Coronary artery (tissue), 2 donors: Measurements from ENCODE around the gene PTRHD1.
A peak's percentile ranks its signal among the peaks of the same experiment; 100 is the strongest.

Source experiments
- DNase-seq: peaks from one replicate; pipeline ENCODE4 v3.0.0-alpha.2; 2017; ENCODE audit warnings: low spot score
- H3K27ac ChIP-seq, 2 donors: fragments of 200-600 bp; sonication (generic); one replicate each; pipeline ENCODE4 v1.5.1; 2016 to 2019
- H3K4me3 ChIP-seq: fragments of 200-600 bp; sonication (generic); 2 replicates; pipeline ENCODE4 v1.5.1; 2016; ENCODE audit warnings: mild to moderate bottlenecking, moderate library complexity
- TF ChIP-seq, protein P1 (sequence below): fragments of 200-600 bp; sonication (generic); IDR thresholded peaks from one replicate; pipeline ENCODE4 v1.5.1; 2019; ENCODE audit warnings: antibody characterized with exemption

Gene PTRHD1

DNA sequence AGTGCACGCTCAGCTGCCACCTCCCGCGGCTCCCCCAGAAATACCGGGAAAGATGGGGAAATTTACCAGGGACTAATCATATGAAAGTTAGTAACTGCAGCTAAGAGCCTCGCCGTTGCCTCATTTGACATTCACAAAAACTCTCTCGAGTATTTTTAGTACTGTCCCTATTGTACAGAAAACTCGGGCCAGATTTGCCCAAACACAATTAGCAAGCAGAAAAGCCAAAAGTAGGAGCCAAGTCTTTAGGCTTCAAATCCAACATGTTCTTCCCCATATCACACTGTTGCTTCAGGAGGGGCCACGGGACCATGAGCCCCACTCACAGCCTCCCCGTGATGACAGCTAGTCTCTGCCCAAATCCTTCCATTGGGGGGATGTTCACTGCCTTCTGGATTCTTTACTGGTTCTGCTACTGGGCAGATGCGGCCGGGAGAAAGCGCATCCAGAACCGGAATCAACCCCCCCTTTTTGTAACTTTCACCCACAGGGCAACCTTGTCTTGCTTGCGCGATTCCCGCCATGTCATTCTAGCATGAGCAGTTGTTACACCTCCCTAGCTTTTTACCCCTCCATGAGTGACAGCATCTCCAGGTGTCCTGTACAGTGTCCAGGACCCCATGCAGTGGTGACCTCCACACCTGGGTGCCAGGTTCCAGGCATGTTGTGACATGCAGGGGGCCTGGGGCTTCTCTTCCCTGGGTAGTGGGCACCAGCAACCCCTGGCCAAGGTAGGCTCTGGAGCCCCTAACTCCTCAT is 35.2 kb upstream of the PTRHD1 start:
- H3K4me3 ChIP-seq = no peak overlapping the region

DNA sequence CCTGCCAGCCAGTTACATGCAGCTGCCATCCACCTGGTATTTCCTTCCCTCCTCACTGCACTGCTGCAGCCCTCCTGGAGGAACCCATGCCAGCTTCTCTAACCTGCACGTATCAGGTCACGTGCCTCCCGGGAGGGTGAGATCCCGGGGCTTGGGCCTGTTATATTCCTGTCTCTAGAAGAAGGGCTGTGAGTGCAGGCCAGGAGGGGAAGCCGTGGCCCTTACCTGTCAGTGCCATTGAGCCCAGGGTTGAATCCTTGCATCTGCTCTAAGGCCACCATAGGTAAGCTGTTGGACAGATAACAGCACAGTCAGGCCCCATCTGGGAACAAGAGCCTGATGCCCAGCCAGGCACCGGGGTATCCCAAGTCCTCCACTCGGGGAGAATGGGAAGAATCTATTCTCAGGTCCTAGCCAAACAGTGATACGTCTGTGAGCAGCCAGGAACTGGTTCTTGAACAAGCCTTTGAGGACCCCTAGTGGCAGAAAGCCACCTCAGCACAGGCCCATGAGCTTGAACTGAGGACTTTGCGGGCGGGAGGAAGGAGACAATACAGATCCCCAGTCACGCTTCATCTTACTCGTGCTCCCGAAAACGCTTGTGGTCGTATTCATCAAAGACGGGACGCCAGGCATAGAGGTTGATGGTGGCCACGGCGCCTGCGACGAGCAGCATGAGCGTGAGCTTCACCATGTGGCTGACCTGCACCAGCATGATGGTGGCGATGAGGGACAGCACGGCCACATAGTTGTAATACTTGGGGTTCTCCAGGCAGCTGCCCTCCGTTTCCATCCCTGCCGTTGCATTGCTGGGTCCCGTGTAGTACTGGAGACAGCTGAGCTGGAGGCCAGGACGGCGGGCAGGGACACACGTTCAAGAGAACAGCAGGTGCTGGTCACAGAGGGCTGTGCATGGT is 34.4 kb upstream of the PTRHD1 start:
- H3K27ac ChIP-seq = no peak overlapping the region
- DNase-seq = peak; percentile 83
- TF ChIP-seq, protein P1, sequence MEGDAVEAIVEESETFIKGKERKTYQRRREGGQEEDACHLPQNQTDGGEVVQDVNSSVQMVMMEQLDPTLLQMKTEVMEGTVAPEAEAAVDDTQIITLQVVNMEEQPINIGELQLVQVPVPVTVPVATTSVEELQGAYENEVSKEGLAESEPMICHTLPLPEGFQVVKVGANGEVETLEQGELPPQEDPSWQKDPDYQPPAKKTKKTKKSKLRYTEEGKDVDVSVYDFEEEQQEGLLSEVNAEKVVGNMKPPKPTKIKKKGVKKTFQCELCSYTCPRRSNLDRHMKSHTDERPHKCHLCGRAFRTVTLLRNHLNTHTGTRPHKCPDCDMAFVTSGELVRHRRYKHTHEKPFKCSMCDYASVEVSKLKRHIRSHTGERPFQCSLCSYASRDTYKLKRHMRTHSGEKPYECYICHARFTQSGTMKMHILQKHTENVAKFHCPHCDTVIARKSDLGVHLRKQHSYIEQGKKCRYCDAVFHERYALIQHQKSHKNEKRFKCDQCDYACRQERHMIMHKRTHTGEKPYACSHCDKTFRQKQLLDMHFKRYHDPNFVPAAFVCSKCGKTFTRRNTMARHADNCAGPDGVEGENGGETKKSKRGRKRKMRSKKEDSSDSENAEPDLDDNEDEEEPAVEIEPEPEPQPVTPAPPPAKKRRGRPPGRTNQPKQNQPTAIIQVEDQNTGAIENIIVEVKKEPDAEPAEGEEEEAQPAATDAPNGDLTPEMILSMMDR = peak; percentile 89
- no peak overlapping the region for H3K4me3 ChIP-seq

More for the DNA sequence above, 35.2 kb upstream of the PTRHD1 start:
- peak; percentile 60 for DNase-seq
- H3K27ac ChIP-seq = no peak overlapping the region
- TF ChIP-seq, protein P1 = no peak

DNA sequence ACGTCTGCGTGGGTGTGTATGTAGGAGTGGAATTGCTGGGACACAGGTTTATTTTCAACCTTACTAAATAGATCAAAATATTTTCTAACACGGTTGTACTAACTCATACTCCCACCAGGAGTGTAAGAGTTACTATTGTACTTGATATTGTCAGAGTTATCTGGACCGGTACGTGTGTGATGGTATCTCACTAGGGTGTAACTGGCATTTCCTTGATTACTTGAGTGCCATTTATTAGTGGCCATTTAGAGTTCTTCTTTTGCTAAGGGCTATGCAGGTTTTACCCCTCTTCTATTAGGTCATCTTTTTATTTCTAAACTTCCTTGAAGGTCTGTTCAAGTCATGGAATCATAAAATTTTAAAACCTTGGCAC is 33.6 kb upstream of the PTRHD1 start:
- Histone ChIP-seq H3K27ac (no peak overlapping the region), H3K4me3 (no peak overlapping the region)
- TF ChIP-seq, protein P1 = no peak
- no peak for DNase-seq

DNA sequence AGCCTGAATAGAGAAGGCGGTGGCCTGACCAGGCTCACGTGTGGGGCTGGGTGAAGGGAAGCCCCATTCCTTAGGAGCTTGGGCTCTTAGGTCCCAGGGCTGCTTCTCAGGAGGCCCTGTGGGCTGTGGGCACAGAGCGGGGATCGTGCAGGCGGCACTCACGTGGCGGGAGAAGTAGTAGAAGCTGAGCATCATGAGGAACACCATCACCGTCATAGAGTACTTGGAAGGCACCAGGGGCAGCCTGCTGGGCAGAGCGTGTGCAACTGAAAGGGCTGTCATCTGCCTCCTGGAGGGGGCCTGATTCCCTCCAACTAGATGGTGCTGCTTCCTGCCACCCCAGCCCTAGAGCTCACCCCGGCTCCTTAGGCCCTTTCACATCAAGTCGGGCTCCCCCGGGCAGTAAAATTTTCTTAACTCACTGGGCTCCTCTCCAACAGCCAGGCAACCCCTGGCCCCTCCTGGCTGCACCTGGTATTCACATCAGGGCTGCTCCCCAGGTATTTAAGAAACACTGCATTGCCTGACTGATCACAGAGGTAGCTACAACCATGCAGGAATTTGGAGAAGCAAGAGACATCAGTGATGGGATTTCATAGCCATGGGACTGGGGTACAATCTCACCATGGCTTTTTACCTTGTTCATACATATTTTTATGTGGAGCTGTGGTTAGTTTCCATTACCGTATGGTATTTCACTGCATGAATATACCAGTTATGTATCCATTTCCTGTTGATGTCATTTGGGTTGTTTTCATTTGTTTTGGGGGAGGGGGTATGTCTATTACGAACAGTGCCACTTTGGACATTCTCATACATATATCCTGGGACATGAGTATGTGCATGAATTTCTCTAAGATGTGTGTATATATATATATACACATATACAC is 32.9 kb upstream of the PTRHD1 start:
- Histone ChIP-seq H3K4me3 (no peak overlapping the region), H3K27ac (no peak overlapping the region)
- TF ChIP-seq, protein P1 = no peak
- no peak for DNase-seq

DNA sequence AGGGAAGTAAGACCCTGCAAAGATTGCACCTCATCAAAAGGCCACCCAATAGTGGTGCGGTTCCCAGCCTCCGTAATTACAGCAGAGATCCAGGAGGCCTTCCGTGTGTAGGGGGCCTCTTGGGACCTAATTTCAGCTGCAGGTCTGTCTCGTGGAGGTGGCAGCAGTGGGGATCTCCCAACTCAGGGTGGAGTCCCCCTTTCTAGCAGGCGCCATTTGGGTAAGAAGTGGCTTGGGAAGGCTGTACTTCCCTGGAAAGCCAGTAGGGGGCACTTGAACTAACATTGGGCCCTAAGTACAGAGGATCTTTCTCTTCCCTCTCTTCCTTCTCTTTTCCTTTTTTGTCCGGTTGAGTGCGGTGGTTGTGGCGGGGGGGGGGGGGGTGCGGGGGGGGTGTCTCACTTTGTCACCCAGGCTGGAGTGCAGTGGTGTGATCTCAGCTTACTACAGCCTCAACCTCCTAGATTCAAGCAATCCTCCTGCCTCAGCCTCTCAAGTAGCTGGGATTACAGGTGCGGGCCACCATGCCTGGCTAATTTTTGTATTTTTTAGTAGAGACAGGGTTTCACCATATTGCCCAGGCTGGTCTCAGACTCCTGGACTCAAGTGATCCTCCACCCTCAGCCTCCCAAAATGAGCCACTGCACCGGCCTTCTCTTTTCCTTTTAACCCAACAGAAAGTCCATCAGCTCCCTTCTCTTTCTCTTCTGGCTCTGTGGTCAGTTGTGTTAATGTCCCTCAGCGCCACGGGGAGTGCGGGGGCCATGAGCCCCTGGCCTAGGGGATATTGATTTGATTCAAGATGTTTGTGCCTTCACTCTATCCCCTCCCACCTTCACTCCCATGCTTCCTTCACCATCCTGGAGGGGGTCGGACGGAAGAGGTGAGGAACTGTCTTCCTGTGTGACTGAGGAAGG is 32.0 kb upstream of the PTRHD1 start:
- DNase-seq = peak; percentile 54
- TF ChIP-seq, protein P1 = peak; percentile 36
- H3K27ac ChIP-seq = no peak overlapping the region
- no peak overlapping the region for H3K4me3 ChIP-seq
